IPS-NIHi7 (cell line): ENCODE results near the gene PLEKHB1.
"Not testable (repeated sequence)": the region's sequence is repeated elsewhere in the genome, so short reads cannot be mapped to it uniquely, and the experiment has no call there.

ENCODE experiments used
- DNase-seq: peaks from one replicate; pipeline ENCODE4 v3.0.0; 2012; ENCODE audit warnings: mixed read lengths; ENCODE audit errors: extremely low spot score

Gene PLEKHB1

DNA sequence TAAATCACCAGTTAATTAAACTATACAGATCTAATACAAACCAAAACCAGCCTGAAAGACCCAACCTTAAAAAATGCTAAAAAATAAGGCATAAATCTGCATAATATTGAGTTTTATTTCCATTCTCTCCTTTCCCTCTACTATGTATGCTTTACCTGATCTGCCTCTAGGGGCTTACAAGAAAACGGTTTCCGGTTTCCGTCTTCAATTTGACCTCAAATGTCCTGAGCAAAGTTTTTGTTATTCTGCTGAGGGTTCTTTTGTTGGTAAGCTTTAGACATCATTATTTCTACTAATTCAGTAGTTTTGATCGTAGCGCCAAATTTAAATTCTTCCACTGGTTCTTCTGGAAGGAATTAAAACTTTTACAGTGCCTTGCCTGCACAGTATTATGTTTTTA is 30.2 kb downstream of the PLEKHB1 start:
- DNase-seq, result not testable (repeated sequence)

DNA sequence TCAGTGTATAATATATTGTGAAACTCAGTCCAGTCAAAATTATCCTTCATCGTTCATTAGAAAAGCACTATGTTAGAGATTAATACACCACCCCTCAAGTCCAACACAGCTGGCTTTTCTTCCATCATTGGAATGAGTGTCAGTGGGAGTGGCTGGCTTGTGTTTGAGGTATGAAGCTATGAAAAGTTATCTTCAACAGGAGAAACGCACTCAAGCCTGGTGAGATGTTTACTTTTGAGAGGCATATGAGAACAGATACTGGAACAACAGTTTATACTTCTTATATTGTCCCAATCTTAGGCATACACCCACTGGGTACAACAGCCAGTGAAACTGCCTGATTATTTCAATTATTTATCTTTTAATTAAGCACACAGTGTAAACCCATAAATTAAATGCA is 34.3 kb downstream of the PLEKHB1 start:
- no peak for DNase-seq

GRCh38 chr11:73693899-73694525 is 47.6 kb downstream of the PLEKHB1 start:
- DNase-seq, result no peak

GRCh38 chr11:73705053-73705452 is 58.7 kb downstream of the PLEKHB1 start:
- DNase-seq, result no peak

DNA sequence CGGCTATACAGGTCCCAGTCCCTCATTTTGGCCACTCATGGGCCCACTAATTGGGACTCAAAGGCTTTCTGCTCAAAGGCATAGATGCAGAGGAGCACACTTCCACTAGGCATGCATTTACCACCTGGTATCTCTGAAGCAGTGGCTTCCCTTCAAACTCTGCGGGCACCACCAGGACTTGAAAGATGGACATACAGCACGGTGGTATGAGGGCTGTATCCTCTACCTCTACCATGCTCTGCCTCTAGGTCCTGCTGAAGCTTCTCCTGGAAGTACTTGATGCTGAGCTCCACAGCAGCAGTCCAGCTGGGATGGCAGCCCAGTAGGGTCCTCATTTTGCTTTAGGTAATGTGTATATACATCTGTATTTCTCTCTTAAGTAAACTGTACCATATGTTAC is 64.6 kb downstream of the PLEKHB1 start:
- no peak for DNase-seq
